NK-92 (cell line): Measurements from ENCODE around the gene STX2.
"Not testable (repeated sequence)": the region's sequence is repeated elsewhere in the genome, so short reads cannot be mapped to it uniquely, and the experiment has no call there.

Experiments used
- DNase-seq: peaks from one replicate; lab custom pipeline; 2025; ENCODE audit not compliant: unreplicated experiment; lab: John Stamatoyannopoulos, UW

STX2 gene

DNA sequence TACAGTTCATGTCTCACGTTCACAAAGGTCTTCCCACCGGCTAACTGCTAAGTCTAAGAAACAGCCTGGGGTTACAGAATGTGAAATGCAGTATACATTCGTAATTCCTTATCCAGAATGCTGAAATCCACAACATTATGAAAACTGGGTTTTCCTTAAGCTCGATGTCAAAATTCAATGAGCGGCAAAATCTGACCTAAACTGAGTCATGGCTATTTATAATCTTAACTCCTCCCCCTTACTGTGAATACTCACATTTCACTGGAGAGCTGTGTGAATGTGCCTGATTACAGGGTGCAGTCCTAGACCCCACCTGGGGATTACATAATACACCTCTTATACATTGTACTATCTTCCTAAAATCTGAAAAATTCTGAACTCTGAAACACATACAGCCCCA lies 35.3 kb downstream of the STX2 start:
- DNase-seq = no peak

DNA sequence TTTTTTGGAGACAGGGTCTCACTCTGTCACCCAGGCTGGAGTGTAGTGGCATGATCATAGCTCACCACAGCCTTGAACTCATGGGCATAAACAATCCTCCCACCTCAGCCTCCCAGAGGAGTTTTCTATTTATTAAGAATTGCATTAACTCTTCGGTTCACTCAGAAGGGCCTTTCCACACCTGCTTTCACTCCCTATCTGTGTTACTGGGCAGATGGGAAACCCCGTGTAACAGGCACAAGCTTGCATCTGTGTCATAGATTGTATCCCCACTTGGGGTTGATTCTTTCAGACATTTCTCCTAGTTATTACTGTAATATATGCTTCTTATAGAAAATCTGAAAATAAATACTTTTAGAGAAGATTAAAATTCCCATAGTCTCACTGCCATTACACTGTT lies 38.7 kb downstream of the STX2 start:
- DNase-seq = no peak

DNA sequence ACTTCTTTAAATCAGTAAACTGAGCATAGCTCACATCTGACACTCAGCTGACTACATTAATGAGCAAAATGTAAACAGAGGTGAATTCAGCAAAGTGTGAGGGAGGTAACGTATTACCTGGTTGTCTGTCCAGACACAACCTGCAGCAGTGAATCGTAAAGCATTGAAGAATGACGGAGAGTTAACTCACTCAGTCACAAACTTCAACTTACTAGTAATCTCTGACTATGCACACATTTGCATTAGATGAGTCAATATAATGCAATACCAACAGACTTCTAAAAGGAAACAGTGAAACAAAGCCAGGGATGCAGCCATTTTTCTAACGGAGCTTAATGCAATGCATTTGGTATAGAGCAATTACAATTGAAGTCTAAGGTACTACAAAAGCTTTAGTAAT lies 40.0 kb downstream of the STX2 start:
- DNase-seq = no peak

DNA sequence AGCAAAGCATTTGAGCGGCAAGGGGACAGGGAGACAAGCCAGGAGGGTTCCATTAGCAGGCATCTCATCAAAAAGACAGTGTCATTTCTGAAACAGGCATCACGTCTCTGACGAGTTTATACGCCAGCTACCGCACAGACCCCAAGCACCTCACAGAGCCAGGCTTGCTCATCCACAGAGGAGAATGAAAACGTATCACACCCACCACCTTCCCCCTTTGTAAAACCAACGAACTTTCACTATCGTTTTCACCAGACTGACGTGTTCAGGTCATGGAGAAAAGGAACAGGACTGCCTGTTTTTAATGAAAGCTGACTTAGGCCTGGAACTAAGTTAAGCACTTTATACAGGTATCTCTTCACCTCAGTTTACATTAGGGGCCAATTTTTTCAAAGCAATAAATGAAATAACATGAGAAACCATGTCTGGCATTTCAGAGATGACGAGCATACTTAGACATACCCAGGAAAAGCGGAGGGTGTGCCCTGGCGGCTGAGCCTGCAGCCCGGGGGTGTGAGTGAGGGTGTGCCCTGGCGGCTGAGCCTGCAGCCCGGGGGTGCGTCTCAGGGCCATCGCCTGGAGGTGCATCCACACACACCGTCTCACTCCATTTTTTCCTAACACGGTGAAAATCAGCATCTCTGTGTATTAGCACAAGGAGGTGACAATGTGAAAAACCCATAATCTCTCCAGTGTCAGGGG lies 41.9 kb downstream of the STX2 start:
- no peak for DNase-seq

DNA sequence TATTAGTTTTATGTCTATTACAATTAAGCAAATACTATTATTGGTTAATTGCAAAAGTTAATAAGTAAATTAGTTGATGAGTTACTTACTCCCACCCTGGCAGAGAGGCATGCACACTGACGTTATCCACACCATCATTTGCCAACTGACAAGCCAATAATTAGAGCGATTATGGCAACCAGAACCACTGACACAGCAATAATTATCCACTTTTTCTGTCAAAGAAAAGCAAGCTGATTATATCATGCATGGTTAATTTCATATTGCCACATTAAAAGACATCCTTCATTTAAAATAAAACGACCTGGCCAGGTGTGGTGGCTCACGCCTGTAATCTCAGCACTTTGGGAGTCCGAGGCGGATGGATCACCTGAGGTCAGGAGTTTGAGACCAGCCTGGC lies 43.1 kb downstream of the STX2 start:
- no peak for DNase-seq

DNA sequence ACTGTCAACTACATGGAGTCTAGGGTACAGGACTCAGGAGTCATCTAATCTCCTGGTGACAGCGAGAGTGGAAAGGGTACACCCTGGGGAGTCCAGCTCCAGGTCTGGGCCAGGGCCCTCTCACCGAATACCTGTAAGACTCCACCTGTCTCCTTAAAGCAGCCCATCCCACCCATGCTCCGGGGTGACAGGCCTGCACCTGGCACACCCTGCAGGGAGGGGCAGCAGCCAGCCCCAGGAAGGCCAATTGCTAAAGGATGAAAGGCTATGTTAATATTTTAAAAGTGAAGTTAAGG lies 45.5 kb downstream of the STX2 start:
- DNase-seq = no peak

DNA sequence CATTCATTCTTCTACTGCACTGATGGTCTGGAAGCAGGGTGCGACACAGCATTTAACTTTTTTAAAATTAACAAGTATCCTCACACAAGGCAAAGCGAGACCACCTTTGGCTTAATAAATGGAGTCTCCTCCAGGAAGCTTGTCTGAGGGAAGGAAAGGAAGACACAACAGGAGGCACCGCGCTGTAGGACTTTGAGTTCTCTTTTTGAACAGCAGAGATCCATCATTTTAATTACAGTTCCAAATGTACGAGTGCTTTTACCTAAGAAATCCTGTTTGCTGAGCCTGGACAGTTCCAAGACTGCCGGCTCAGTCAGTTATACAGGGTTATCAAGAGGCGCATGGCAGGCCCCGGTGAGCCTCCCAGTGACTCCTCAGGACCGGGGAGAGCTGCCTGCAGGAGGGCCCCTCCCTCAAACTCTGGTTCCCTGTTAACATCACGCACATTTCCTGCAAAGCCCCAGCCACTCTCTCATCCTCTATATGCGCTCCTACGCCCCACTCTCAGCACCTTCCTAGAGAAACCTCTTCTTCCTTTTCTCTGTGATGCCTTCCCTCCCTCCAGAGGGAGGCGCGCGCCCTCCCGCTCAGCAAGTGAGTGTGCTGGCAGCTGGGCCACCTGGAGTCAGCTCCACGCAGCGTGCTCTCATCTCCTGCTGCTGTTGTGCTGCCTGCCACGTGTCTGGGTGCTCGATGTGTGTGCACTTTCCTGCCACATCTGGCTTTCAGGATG lies 46.1 kb downstream of the STX2 start:
- no peak for DNase-seq

DNA sequence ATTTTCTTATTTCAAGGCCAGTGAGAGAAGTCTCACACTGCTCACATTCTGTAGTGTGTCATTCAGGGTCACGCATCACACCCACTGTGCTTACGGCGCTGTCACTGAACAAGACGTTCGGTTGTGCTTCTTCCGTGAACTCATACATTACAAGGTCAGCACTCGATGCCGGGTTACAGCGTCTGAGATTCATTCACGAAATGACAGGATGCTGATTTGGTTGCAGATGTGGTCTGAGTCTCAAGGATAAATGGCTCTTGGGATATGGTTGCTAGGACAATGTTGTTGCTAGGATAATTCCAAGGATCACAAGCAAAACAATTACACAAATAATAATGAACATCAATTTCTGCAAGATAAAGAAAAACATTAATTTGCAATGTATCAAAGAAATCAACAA lies 47.4 kb downstream of the STX2 start:
- DNase-seq = no peak

DNA sequence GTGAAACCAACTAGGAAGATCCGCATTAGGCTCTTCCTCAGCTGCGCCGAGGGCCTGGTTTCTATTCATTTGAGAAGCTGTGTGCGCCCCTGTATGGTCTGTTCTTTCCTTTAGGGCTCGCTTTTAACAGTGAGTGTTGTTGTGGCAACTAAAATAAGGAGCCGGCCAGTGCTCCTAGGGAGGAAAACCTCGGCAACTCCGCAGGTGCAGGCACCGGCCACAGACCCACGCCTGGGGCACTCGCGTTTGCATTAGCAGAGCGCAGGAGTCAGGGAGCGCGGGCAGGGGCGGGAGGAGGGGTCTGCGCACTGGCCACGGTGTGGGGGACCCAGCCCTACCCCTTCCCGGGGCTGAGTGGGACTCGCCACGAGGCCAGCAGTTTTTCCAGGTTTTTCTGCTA lies 50.5 kb downstream of the STX2 start:
- no peak for DNase-seq

DNA sequence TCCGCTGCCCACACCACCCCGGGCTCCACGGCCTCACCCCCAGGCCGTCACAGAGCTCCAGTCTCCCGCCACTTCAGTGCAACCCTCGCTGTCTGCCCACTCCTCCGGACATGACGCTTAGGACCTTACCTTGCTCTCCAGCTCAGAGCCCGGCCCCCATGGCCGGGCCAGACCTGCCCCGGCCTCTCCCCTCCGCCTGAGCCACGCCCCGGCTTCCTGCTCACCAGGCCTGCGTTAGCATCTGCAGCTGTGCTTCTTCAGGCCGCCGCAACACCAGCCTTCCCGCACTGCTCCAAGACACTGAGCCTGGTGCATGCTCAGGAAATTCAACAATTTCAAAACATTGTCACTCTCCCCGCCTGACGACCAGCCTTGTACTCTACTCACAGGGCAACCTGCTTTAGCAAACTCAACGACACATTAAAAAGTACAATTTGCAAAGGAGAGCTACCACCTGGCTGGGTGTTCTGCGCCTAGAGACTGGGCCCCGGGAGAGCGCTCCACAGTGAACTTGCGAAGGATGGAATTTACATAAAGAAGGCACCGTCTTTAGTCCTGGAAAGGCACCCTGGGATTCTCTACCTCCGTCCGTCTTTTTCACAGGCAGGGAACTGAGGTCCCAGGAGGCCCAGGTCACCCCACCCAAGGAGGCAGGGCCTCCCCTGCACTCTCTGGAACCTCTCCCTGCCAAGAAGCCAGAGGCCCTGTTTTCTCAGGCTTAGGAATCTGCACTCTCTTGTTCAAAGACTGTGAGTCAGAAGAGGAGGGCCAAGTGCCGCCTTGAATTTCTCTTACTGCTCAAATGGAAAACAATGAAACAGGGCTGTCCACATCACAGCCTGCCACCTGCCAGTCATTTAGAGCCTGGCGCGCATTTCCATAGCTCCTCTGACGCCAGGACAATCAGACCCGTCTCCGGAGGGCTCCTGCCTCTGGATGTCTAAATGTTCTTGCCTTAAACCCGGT lies 51.3 kb downstream of the STX2 start:
- DNase-seq = no peak

DNA sequence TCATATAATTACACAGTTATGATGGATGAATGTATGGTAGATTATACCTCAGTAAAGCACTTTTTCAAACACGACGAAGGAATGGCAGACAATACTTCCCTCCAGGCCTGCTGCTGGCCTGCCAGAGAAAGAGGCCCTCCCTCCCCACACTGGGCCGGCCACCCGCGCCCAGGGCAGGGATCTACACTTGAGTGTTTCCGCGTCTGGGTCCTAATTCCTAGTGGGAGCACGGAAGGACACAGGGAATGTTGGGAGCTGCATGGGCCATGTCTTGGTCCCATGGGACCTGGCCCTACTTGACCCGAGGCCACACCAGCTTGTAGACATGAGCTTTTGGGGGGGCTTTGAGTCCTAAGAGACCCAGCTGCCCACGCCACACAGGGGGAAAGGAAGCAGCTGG lies 52.0 kb downstream of the STX2 start:
- DNase-seq = no peak

DNA sequence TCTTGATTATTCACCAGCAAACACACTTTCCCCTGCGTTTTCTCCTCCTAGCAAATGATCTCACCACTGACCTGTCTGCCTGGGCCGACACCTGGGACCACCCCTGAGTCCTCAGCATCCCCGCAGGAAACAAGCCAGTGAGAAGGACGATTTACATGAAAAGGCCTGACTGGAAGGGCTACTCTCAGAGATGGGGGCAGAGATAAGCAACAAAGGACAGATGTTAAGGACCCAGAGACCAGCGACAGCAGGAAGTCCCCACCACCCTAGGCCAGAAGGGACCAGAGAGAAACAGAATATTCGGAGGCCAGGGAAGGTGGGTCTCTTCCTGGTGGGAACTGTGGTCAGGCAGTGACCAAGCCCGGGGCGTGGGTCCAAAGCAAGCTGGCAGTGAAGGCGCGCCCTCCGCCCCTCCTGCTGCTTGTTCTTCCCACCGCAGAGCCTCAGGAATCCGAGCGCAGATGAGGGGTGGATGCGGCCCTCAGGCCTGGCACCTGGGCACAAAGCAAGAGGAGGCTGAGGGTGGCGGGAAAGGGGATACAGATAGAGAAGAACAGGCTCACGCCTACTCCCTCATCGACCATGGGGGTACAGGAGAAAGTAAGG lies 55.8 kb downstream of the STX2 start:
- no peak for DNase-seq

DNA sequence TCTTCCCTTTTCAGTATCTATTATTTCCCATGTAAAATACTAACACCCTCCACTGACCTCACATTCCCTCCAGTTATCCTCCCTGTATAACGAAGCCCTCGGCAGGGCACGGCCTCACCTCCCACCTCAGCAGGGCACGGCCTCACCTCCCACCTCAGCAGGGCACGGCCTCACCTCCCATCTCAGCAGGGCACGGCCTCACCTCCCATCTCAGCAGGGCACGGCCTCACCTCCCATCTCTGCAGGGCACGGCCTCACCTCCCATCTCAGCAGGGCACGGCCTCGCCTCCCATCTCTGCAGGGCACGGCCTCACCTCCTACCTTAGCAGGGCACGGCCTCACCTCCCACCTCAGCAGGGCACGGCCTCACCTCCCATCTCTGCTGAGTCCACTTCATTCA lies 56.8 kb downstream of the STX2 start:
- not testable (repeated sequence) for DNase-seq

DNA sequence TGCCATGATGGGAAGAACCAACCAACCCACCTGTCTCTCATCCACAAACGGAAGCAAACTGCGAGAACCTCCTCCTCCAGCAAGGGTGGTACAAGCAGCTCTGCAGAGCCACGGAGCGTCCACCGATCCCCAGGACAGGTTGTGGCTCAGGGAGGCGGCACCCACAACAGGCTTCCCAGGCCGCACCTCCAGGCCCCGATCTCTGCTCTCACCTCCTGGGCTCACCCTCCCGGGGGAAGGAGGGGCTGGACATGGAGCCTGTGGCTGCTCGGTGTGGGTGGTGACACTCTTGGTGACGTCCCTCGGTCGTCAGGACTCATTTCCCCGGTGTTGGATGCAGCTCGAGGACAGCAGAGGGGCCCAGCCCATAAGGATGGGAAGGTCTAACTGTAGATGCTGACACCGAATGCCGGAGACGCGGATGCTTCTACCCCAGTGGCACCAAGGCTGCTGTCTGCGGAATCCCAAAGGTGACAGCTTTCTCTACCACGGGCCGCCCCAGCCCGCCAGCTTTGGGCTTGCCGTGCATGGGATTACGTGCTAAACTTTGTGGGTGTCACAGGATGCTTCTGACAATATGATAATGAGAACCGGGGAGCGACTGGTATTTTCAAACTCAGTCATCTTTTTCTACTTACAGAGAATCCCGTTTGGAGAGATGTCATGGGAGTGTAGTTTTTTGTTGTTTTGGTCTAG lies 58.0 kb downstream of the STX2 start:
- no peak for DNase-seq

DNA sequence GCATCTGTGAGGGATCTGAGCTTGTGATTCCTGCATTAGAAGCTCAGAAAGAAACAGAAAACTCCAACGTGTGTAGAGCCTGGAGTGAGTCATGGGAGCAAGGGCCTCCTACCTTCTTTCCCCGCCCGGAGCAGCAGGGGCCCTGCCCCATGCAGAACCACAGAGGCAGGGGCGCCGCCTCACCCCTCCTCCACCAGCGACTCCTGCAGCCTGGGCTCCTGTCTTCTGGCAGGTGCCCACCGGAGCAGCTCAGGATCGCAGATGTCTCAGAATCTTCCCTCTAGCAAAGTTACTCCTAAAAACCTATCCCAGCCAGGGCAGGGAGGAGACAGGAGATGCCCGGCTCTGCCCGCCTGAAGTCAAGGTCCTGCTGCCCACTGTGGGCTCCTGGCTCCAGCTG lies 58.7 kb downstream of the STX2 start:
- DNase-seq = no peak

DNA sequence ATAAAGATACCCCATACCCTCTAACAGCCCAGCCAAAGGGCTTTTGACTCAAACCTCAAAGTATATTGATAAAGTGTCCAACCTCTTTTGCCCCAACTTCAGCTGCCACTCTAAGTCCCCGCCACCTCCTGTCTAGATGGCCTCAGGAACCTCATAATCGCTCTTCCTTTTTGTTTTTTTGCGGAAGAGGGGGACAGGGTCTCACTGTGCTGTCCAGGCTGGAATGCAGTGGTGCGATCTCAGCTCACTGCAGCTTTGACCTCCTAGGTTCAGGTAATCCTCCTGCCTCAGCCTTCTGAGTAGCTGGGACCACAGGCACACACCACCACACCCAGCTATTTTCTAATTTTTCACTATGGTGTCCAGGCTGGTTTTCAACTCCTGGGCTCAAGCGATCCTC lies 60.3 kb downstream of the STX2 start:
- no peak for DNase-seq

DNA sequence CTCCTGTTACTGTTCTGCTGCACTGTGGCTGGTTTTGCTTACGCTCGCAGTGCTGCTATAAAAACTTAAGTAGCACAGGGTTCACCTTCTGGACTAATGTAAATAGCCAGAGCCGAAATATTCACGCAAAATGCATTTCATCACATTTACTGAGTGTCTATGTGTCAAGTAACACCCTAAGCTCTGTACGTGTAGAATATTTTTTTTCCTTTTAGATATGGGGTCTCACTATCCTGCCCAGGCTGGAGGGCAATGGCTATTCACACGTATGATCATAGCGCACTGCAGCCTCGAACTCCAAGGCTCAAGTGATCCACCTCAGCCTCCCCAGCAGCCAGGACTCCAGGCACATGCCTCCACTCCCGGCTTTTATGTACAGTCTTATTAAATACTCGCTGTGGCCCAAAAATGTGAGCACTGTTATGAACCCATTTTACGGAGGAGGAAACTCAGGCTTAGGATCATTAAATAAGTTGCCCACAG lies 62.2 kb downstream of the STX2 start:
- DNase-seq = no peak

DNA sequence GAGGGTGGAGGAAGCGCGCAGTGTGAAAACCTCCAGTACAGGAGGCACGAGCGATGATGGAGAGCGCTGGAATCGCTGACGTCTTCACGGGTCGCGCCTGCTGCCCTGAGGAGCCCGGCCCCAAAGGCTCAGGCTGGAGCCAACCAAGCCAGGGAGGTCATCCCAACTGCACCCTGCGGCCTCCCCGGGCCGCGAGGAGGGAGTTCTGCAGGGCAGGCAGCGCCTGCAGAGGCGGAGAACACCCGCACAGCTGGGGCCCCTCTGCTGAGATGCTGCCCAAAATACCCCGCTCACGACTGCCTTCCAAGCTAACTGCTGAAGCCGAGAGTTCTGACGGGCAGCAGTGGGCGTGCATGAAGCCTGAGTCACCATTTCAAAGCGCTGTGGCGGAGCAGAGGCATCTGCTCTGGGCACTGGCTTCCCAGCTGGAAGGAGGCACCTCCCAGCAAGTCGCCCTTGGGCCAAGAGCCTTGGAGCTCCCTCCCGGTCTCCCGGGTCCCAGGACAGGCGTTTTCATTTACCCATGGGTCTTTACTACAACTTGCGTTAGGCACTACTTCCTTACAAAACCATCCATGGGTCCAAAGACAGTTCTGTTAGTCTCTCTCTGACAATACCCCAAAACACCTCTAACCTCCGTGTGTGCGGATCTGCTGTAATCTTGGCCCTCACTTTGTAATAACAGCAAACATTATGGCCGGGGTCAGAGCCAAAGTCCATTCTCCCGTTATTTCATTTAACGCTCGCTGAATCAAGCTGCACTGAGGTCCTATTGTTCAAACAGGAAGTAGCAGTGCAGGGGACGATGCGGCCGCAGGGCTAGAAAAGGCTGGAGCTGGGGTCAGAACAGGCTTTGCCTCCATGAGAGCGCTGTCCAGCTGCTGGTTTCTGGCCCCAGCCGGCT lies 62.8 kb downstream of the STX2 start:
- no peak for DNase-seq

DNA sequence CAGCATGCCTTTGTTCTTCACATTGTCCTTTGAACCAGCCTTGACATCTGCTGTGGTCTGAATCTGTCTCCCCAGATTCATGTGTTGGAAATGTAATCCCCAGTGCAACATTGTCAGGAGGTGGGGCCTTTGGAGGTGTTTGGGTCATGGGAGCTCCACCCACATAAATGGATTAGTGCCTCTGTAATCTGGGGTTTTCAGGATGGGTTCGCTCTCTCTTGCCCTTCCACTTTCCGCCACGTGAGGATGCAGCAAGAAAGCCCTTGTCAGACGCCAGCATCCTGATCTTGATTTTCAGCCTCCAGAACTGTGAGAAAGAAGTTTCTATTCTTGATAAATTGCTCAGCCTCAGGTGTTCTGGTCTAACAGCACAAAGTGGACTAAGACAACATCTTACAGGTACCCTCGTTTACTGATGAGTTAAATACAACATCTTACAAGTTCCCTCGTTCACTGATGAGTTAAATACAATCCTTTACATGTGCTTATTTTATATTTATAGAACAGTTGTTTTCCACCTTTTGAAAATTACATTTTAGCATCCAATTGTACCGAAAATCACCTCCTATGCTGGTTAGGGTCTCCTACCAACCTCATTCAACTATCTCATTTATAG lies 68.5 kb downstream of the STX2 start:
- DNase-seq = no peak
